HCT116 (cell line): Measurements from ENCODE around the gene GNB5.

Source experiments
- CBX3 ChIP-seq: IDR thresholded peaks from 2 replicates; pipeline ENCODE4 v1.6.1; 2012; ENCODE audit warnings: low read depth
- CTCF ChIP-seq, 3 experiments: fragments of 200-600 bp in 1 of 3; sonication (generic) in 1 of 3; IDR thresholded peaks in 2 of 3; conservative IDR thresholded peaks in 1 of 3; 2 replicates each; pipeline ENCODE4 v1.5.1; 2012 to 2017; ENCODE audit warnings: low read depth in 2 of 3, low read length in 2 of 3, antibody characterized with exemption in 1 of 3, borderline replicate concordance in 1 of 3, control low read depth in 1 of 3, mild to moderate bottlenecking in 1 of 3, mixed read lengths in 1 of 3, mixed run types in 1 of 3, moderate library complexity in 1 of 3; ENCODE audit not compliant: insufficient read depth in 1 of 3
- EZH2 ChIP-seq: fragments of 200-600 bp; sonication (generic); IDR thresholded peaks from 2 replicates; pipeline ENCODE4 v1.6.1; 2017; ENCODE audit warnings: antibody characterized with exemption, mixed run types
- POLR2A ChIP-seq: IDR thresholded peaks from 2 replicates; pipeline ENCODE4 v1.7.0; 2011; ENCODE audit warnings: borderline replicate concordance; ENCODE audit not compliant: insufficient read depth, insufficient read length; ENCODE audit errors: extremely low read depth
- SIN3A ChIP-seq: IDR thresholded peaks from 2 replicates; pipeline ENCODE4 v1.6.1; 2012; ENCODE audit warnings: low read depth
- SP1 ChIP-seq: IDR thresholded peaks from 2 replicates; pipeline ENCODE4 v1.6.1; 2012; ENCODE audit warnings: low read depth
- SRF ChIP-seq: IDR thresholded peaks from 2 replicates; pipeline ENCODE4 v1.6.1; 2012; ENCODE audit warnings: low read depth
- YY1 ChIP-seq: IDR thresholded peaks from 2 replicates; pipeline ENCODE4 v1.6.1; 2011; ENCODE audit warnings: low read length, low read depth, moderate library complexity, mild to moderate bottlenecking; ENCODE audit not compliant: insufficient replicate concordance; ENCODE audit errors: extremely low read depth
- TF ChIP-seq, protein P1 (sequence below): IDR thresholded peaks from 2 replicates; pipeline ENCODE4 v1.6.1; 2012
- TF ChIP-seq, protein P2 (sequence below): IDR thresholded peaks from 2 replicates; pipeline ENCODE4 v1.6.1; 2012; ENCODE audit warnings: low read depth
- TF ChIP-seq, protein P3 (sequence below): IDR thresholded peaks from 2 replicates; pipeline ENCODE4 v1.6.1; 2011; ENCODE audit warnings: mild to moderate bottlenecking, low read length, moderate library complexity; ENCODE audit not compliant: insufficient replicate concordance; ENCODE audit errors: extremely low read depth

DNA sequence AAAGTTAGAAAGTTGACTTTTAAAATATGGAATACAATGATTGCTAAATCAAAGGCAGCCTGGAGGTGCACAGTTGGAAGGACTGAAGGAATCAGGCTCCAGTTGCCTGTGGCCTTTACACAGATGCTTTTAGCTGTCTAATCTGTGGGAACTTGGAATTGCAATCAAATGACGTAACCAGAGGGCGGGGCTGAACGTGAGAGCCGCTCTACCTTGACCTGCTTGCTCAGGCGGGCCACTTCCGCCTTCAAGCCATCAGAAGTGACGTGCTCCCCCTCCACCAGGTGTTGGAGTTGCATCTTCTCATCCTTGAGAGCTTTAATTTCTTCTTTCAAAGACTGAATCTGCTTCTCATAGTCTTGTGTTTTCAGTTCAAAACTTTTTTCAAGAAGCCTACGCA is 37.7 kb upstream of the GNB5 start:
- TF ChIP-seq YY1 (no peak), CTCF (IDR thresholded peaks at IDR 0.05 in 2 of 3, conservative IDR thresholded peaks at IDR 0.05 in 1 of 3; ENCODE audit: borderline replicate concordance in 1 of 3, insufficient read depth in 1 of 3, low read depth in 2 of 3, low read length in 2 of 3) (no peak), POLR2A (no peak), SP1 (no peak), SIN3A (no peak), EZH2 (no peak), CBX3 (no peak), SRF (no peak)
- TF ChIP-seq, protein P1, sequence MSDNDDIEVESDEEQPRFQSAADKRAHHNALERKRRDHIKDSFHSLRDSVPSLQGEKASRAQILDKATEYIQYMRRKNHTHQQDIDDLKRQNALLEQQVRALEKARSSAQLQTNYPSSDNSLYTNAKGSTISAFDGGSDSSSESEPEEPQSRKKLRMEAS, result no peak
- TF ChIP-seq, protein P2, sequence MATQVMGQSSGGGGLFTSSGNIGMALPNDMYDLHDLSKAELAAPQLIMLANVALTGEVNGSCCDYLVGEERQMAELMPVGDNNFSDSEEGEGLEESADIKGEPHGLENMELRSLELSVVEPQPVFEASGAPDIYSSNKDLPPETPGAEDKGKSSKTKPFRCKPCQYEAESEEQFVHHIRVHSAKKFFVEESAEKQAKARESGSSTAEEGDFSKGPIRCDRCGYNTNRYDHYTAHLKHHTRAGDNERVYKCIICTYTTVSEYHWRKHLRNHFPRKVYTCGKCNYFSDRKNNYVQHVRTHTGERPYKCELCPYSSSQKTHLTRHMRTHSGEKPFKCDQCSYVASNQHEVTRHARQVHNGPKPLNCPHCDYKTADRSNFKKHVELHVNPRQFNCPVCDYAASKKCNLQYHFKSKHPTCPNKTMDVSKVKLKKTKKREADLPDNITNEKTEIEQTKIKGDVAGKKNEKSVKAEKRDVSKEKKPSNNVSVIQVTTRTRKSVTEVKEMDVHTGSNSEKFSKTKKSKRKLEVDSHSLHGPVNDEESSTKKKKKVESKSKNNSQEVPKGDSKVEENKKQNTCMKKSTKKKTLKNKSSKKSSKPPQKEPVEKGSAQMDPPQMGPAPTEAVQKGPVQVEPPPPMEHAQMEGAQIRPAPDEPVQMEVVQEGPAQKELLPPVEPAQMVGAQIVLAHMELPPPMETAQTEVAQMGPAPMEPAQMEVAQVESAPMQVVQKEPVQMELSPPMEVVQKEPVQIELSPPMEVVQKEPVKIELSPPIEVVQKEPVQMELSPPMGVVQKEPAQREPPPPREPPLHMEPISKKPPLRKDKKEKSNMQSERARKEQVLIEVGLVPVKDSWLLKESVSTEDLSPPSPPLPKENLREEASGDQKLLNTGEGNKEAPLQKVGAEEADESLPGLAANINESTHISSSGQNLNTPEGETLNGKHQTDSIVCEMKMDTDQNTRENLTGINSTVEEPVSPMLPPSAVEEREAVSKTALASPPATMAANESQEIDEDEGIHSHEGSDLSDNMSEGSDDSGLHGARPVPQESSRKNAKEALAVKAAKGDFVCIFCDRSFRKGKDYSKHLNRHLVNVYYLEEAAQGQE, result no peak
- TF ChIP-seq, protein P3, sequence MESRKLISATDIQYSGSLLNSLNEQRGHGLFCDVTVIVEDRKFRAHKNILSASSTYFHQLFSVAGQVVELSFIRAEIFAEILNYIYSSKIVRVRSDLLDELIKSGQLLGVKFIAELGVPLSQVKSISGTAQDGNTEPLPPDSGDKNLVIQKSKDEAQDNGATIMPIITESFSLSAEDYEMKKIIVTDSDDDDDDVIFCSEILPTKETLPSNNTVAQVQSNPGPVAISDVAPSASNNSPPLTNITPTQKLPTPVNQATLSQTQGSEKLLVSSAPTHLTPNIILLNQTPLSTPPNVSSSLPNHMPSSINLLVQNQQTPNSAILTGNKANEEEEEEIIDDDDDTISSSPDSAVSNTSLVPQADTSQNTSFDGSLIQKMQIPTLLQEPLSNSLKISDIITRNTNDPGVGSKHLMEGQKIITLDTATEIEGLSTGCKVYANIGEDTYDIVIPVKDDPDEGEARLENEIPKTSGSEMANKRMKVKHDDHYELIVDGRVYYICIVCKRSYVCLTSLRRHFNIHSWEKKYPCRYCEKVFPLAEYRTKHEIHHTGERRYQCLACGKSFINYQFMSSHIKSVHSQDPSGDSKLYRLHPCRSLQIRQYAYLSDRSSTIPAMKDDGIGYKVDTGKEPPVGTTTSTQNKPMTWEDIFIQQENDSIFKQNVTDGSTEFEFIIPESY, result no peak
